Stimulated activated CD8-positive, alpha-beta memory T cell treated with anti-CD3 and anti-CD28 coated beads, Interleukin-12 subunit alpha, Interleukin-12 subunit beta, amount 100 ng/mL, for 4 hours (primary cell): ENCODE data around the gene ACOT8.
A peak's percentile ranks its signal among the peaks of the same experiment; 100 is the strongest.
"Not testable (repeated sequence)": the region's sequence is repeated elsewhere in the genome, so short reads cannot be mapped to it uniquely, and the experiment has no call there.

Experiments
- DNase-seq: peaks from one replicate; pipeline ENCODE4 v3.0.0-alpha.2; 2020; ENCODE audit warnings: low read depth

ACOT8 gene

GRCh38 chr20:45827030-45827652 is 30.1 kb downstream of the ACOT8 start, which contains the start of gene TNNC2:
TNNC2 (minus strand) TSS chr20:45827312; CDS start chr20:45827248, 64 bp downstream.
- no peak for DNase-seq

- no peak for DNase-seq
Observed at GRCh38 chr20:45826381-45827019, 30.7 kb downstream of the ACOT8 start.

- peak; percentile 18 for DNase-seq
Observed at GRCh38 chr20:45823949-45824835, 33.0 kb downstream of the ACOT8 start.

GRCh38 chr20:45822857-45823256 is 34.3 kb downstream of the ACOT8 start:
- no peak for DNase-seq

- DNase-seq, result no peak
Observed at GRCh38 chr20:45821947-45822346, 35.2 kb downstream of the ACOT8 start.

GRCh38 chr20:45819466-45819865 is 37.7 kb downstream of the ACOT8 start:
- DNase-seq, result no peak

- no peak for DNase-seq
Observed at GRCh38 chr20:45818239-45818638, 39.0 kb downstream of the ACOT8 start.

GRCh38 chr20:45817376-45818194 is 39.6 kb downstream of the ACOT8 start:
- no peak for DNase-seq

GRCh38 chr20:45816951-45817350 is 40.2 kb downstream of the ACOT8 start:
- DNase-seq, result no peak

- no peak for DNase-seq
Observed at GRCh38 chr20:45814314-45814713, 42.9 kb downstream of the ACOT8 start.

GRCh38 chr20:45813489-45813888 is 43.7 kb downstream of the ACOT8 start:
- DNase-seq, result no peak

GRCh38 chr20:45813006-45813340 is 44.2 kb downstream of the ACOT8 start:
- DNase-seq, result no peak

- DNase-seq, result peak; percentile 82
Observed at GRCh38 chr20:45812157-45813005, 44.8 kb downstream of the ACOT8 start, which contains the start of gene UBE2C. UBE2C (plus strand) TSS chr20:45812644; CDS start chr20:45812696, 52 bp downstream.

GRCh38 chr20:45810191-45810970 is 46.8 kb downstream of the ACOT8 start:
- DNase-seq, result no peak

- DNase-seq, result no peak
Observed at GRCh38 chr20:45801851-45802250, 55.3 kb downstream of the ACOT8 start.

- peak; percentile 19 for DNase-seq
Observed at GRCh38 chr20:45798935-45799642, 58.1 kb downstream of the ACOT8 start.

- DNase-seq, result not testable (repeated sequence)
Observed at GRCh38 chr20:45797955-45798354, 59.2 kb downstream of the ACOT8 start.

GRCh38 chr20:45797510-45797909 is 59.7 kb downstream of the ACOT8 start:
- DNase-seq, result not testable (repeated sequence)

- DNase-seq, result no peak
Observed at GRCh38 chr20:45796337-45797065, 60.7 kb downstream of the ACOT8 start.
